NT2/D1 (cell line): ENCODE data around the gene UBAP1.

Experiments
- SUZ12 ChIP-seq: IDR thresholded peaks from 2 replicates; pipeline ENCODE4 v1.6.1; 2011; ENCODE audit not compliant: insufficient read length, insufficient read depth; ENCODE audit errors: extremely low read depth
- ZNF274 ChIP-seq: IDR thresholded peaks from 2 replicates; pipeline ENCODE4 v1.6.1; 2011; ENCODE audit warnings: mild to moderate bottlenecking, low read depth, low read length

- no peak for TF ChIP-seq SUZ12
- no peak for TF ChIP-seq ZNF274
Measured at GRCh38 chr9:34170237-34170991, 8.4 kb upstream of the UBAP1 start.
